ENCODE data around the gene SUGP1. TPM values are rescaled to one million over a fixed set of nuclear protein-coding genes. Genes with fewer than 3 reads are reported as not detected.

The SUGP1 gene
- total RNA-seq, 1 donor from 2014 or later, result 45.0 TPM

DNA sequence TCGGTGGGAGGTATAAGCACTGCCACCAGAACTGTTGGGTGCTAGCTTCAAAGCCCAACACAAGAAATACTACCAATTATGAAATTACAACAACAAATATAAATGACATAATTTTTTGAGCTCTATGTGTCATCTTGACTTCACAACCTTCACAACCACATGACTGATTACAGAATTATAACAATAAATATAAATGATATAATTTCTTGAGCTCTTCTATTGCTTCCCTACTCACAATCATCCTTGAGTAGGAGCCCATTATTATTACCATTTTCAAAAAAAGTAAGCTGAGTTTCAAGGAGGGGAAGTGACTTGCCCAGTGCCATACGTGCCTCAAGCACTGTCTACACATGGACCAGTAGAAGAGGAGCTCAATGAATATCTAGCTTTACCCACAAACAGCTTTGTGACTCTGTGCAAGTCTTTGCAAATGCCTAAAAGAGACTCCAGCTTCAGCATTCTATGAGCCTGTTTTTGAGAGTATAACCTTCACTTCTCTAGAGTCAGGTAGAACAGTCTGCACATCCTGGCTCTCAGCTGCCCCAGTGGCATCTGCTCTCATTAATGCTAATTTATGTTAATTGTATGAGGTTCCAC, 86.0 kb downstream of the SUGP1 start:
- H3K9me3 Mint-ChIP-seq (ENCODE audit: low read depth), result peaks cover 12% of the 10 kb centered on the region
- DNase-seq (ENCODE audit: low spot score), result no peak
- no peak for TF ChIP-seq CTCF (IDR thresholded peaks at IDR 0.05)
- H3K4me1 Mint-ChIP-seq (ENCODE audit: low read depth), result no peaks in the 10 kb centered on the region
- H3K27ac Mint-ChIP-seq (ENCODE audit: unreplicated experiment), result no peak overlapping the region
- H3K4me3 Mint-ChIP-seq (ENCODE audit: unreplicated experiment), result no peak overlapping the region
- H3K27me3 Mint-ChIP-seq (ENCODE audit: low read depth), result peaks cover 11% of the 10 kb centered on the region
- H3K36me3 Mint-ChIP-seq (ENCODE audit: low read depth), result peaks cover 3% of the 10 kb centered on the region

- Mint-ChIP-seq H3K27me3 (ENCODE audit: low read depth) (peaks cover 18% of the 10 kb centered on the region), H3K4me3 (ENCODE audit: unreplicated experiment) (no peak overlapping the region), H3K36me3 (ENCODE audit: low read depth) (peaks cover 3% of the 10 kb centered on the region), H3K27ac (ENCODE audit: unreplicated experiment) (no peak overlapping the region), H3K9me3 (ENCODE audit: low read depth) (peaks cover 12% of the 10 kb centered on the region), H3K4me1 (ENCODE audit: low read depth) (no peaks in the 10 kb centered on the region)
- no peak for TF ChIP-seq CTCF (IDR thresholded peaks at IDR 0.05)
- DNase-seq (ENCODE audit: low spot score), result no peak
Measured at GRCh38 chr19:19232261-19232721, 88.0 kb downstream of the SUGP1 start.

GRCh38 chr19:19230999-19231398, 89.3 kb downstream of the SUGP1 start:
- Mint-ChIP-seq H3K27me3 (ENCODE audit: low read depth) (peaks cover 21% of the 10 kb centered on the region), H3K27ac (ENCODE audit: unreplicated experiment) (no peak overlapping the region)
- no peak for TF ChIP-seq CTCF (IDR thresholded peaks at IDR 0.05)

GRCh38 chr19:19229701-19230100, 90.6 kb downstream of the SUGP1 start:
- Mint-ChIP-seq H3K27me3 (ENCODE audit: low read depth) (peaks cover 25% of the 10 kb centered on the region), H3K27ac (ENCODE audit: unreplicated experiment) (no peak overlapping the region), H3K9me3 (ENCODE audit: low read depth) (peaks cover 6% of the 10 kb centered on the region), H3K36me3 (ENCODE audit: low read depth) (peaks cover 3% of the 10 kb centered on the region), H3K4me3 (ENCODE audit: unreplicated experiment) (no peak overlapping the region), H3K4me1 (ENCODE audit: low read depth) (peaks cover 2% of the 10 kb centered on the region)
- no peak for DNase-seq (ENCODE audit: low spot score)
- no peak for TF ChIP-seq CTCF (IDR thresholded peaks at IDR 0.05)

More at GRCh38 chr19:19230999-19231398, 89.3 kb downstream of the SUGP1 start:
- Mint-ChIP-seq H3K4me1 (ENCODE audit: low read depth) (no peaks in the 10 kb centered on the region), H3K36me3 (ENCODE audit: low read depth) (peaks cover 3% of the 10 kb centered on the region), H3K4me3 (ENCODE audit: unreplicated experiment) (no peak overlapping the region), H3K9me3 (ENCODE audit: low read depth) (peaks cover 8% of the 10 kb centered on the region)
- DNase-seq (ENCODE audit: low spot score), result no peak

GRCh38 chr19:19227217-19227616, 93.1 kb downstream of the SUGP1 start:
- Mint-ChIP-seq H3K36me3 (ENCODE audit: low read depth) (no peaks in the 10 kb centered on the region), H3K27me3 (ENCODE audit: low read depth) (peaks cover 35% of the 10 kb centered on the region)
- no peak for TF ChIP-seq CTCF (IDR thresholded peaks at IDR 0.05)

More at GRCh38 chr19:19227217-19227616, 93.1 kb downstream of the SUGP1 start:
- peaks cover 2% of the 10 kb centered on the region for H3K4me1 Mint-ChIP-seq (ENCODE audit: low read depth)
- H3K4me3 Mint-ChIP-seq (ENCODE audit: unreplicated experiment), result no peak overlapping the region
- no peak for DNase-seq (ENCODE audit: low spot score)
- no peak overlapping the region for H3K27ac Mint-ChIP-seq (ENCODE audit: unreplicated experiment)
- no peaks in the 10 kb centered on the region for H3K9me3 Mint-ChIP-seq (ENCODE audit: low read depth)
